K562 (cell line): Measurements from ENCODE around the gene ISYNA1. TPM values are rescaled to one million over a fixed set of nuclear protein-coding genes. Genes with fewer than 3 reads are reported as not detected.
A peak's percentile ranks its signal among the peaks of the same experiment; 100 is the strongest.

Experiments
- BCOR ChIP-seq: fragments of 450-650 bp; IDR thresholded peaks from 2 replicates; pipeline ENCODE4 v1.6.1; 2016
- ELF1 ChIP-seq: fragments of 200-800 bp; sonication (Bioruptor generic); IDR thresholded peaks from 2 replicates; pipeline ENCODE4 v1.6.1; 2016; ENCODE audit warnings: missing genetic modification characterization, missing compliant biosample characterization
- GABPB2 ChIP-seq: fragments of 250-450 bp; sonication (Bioruptor Pico); conservative IDR thresholded peaks from 2 replicates; pipeline ENCODE4 v1.5.1; 2021; ENCODE audit warnings: mild to moderate bottlenecking
- HDAC8 ChIP-seq: fragments of 450-650 bp; IDR thresholded peaks from 2 replicates; pipeline ENCODE4 v1.6.1; 2016; ENCODE audit warnings: mild to moderate bottlenecking, missing genetic modification characterization, moderate library complexity, missing compliant biosample characterization
- NCOR1 ChIP-seq: fragments of 450-650 bp; IDR thresholded peaks from 2 replicates; pipeline ENCODE4 v1.6.1; 2016; ENCODE audit warnings: mild to moderate bottlenecking, moderate library complexity
- NFXL1 ChIP-seq: fragments of 450-650 bp; formaldehyde crosslinking; IDR thresholded peaks from 2 replicates; pipeline ENCODE4 v1.4.0; 2021; ENCODE audit warnings: mild to moderate bottlenecking
- POLR2A ChIP-seq: fragments of 450-650 bp; conservative IDR thresholded peaks from 2 replicates; pipeline ENCODE4 v1.6.1; 2016
- POLR2AphosphoS2 ChIP-seq: IDR thresholded peaks from 2 replicates; pipeline ENCODE4 v1.6.1; 2012; ENCODE audit warnings: low read length, improper control_type of control experiment
- POLR2G ChIP-seq: fragments of 200-400 bp; formaldehyde crosslinking; IDR thresholded peaks from 2 replicates; pipeline ENCODE4 v1.6.1; 2017; ENCODE audit warnings: low read depth, mild to moderate bottlenecking, antibody characterized with exemption, low read length, moderate library complexity
- PPARD ChIP-seq: fragments of 250-450 bp; sonication (Bioruptor Pico); IDR thresholded peaks from 2 replicates; pipeline ENCODE4 v1.8.0; 2022; ENCODE audit warnings: inconsistent platforms, mild to moderate bottlenecking, moderate library complexity
- PTBP1 ChIP-seq: fragments of 200-400 bp; formaldehyde crosslinking; IDR thresholded peaks from 2 replicates; pipeline ENCODE4 v1.6.1; 2017; ENCODE audit warnings: low read depth, low read length
- RAD21 ChIP-seq, 2 experiments: fragments of 250-450 bp in 1 of 2; fragments of 450-650 bp in 1 of 2; sonication (Bioruptor Pico) in 1 of 2; formaldehyde crosslinking in 1 of 2; IDR thresholded peaks in 1 of 2; conservative IDR thresholded peaks in 1 of 2; 2 replicates each; pipeline versions ENCODE4 v1.4.0 to v1.8.0; 2020 to 2022; ENCODE audit warnings: mild to moderate bottlenecking in 2 of 2, moderate library complexity in 1 of 2
- SIX5 ChIP-seq, 2 experiments: IDR thresholded peaks; 2 replicates each; pipeline ENCODE4 v1.6.1; 2011; ENCODE audit warnings: low read length in 2 of 2, borderline replicate concordance in 1 of 2, low read depth in 1 of 2, mild to moderate bottlenecking in 1 of 2, moderate library complexity in 1 of 2; ENCODE audit not compliant: insufficient read depth in 1 of 2
- SMAD1 ChIP-seq: fragments of 150-350 bp; IDR thresholded peaks from 2 replicates; pipeline ENCODE4 v1.6.1; 2014; ENCODE audit warnings: low read length, low read depth; ENCODE audit not compliant: partially characterized antibody
- SMARCC2 ChIP-seq: fragments of 450-650 bp; IDR thresholded peaks from 2 replicates; pipeline ENCODE4 v1.6.1; 2017; ENCODE audit warnings: antibody characterized with exemption, moderate library complexity, mild to moderate bottlenecking, low read depth
- STAT5B ChIP-seq: fragments of 250-450 bp; sonication (Bioruptor Pico); IDR thresholded peaks from 2 replicates; pipeline ENCODE4 v1.8.0; 2021; ENCODE audit warnings: mild to moderate bottlenecking, inconsistent platforms
- TARDBP ChIP-seq: fragments of 450-650 bp; IDR thresholded peaks from 2 replicates; pipeline ENCODE4 v1.6.1; 2016
- TGIF2 ChIP-seq: sonication (generic); formaldehyde crosslinking; IDR thresholded peaks from 2 replicates; pipeline ENCODE4 v1.8.1; 2022; ENCODE audit warnings: mild to moderate bottlenecking, missing genetic modification reagents, moderate library complexity
- ZC3H11A ChIP-seq: IDR thresholded peaks from 2 replicates; pipeline ENCODE4 v1.6.1; 2012; ENCODE audit warnings: low read depth, low read length, improper control_type of control experiment
- ZEB2 ChIP-seq: fragments of 450-650 bp; IDR thresholded peaks from 2 replicates; pipeline ENCODE4 v1.6.1; 2016
- ZNF12 ChIP-seq: sonication (generic); formaldehyde crosslinking; IDR thresholded peaks from 2 replicates; pipeline ENCODE4 v1.4.0; 2020; ENCODE audit warnings: mild to moderate bottlenecking, missing genetic modification reagents
- ZNF121 ChIP-seq: sonication (generic); formaldehyde crosslinking; conservative IDR thresholded peaks from 2 replicates; pipeline ENCODE4 v1.8.0; 2022; ENCODE audit warnings: missing genetic modification reagents
- polyA plus RNA-seq, 8 experiments: library from polyadenylated mRNA; depleted of rRNA in 4 of 8; stranded (reverse) in 5 of 8; unstranded in 3 of 8; fragments of >200 nt; fragmentation: Nextera tagmentation in 2 of 8; fragmentation: Illumina TruSeq in 1 of 8; extraction: Ambion mirVana in 2 of 8; extraction: Trizol in 1 of 8; gene quantifications; 2 replicates each; pipeline versions ENCODE4 v1.2.1 to v1.2.3, GENCODE V29; 2011 to 2014; ENCODE audit warnings: inconsistent platforms in 1 of 8, missing spikeins in 1 of 8
- total RNA-seq, 7 experiments: library from RNA; depleted of rRNA in 6 of 7; stranded (reverse); fragments of >200 nt in 6 of 7; fragmentation: Illumina TruSeq in 2 of 7; extraction: Trizol in 2 of 7; gene quantifications; 2 replicates each; pipeline versions ENCODE4 v1.2.1 to v1.2.3, GENCODE V29; 2011 to 2021; ENCODE audit warnings: low replicate concordance in 1 of 7
- TF ChIP-seq, protein P1 (sequence below): fragments of 450-650 bp; IDR thresholded peaks from one replicate; pipeline ENCODE4 v1.6.1; 2018; ENCODE audit warnings: mild to moderate bottlenecking, moderate library complexity; ENCODE audit not compliant: partially characterized antibody
- TF ChIP-seq, protein P2 (sequence below): sonication (generic); formaldehyde crosslinking; IDR thresholded peaks from 2 replicates; pipeline ENCODE4 v1.8.0; 2022; ENCODE audit warnings: mild to moderate bottlenecking, missing genetic modification reagents
- TF ChIP-seq, protein P3 (sequence below): fragments of 450-650 bp; IDR thresholded peaks from 2 replicates; pipeline ENCODE4 v1.6.1; 2018; ENCODE audit warnings: mild to moderate bottlenecking, low read depth; ENCODE audit not compliant: partially characterized antibody
- TF ChIP-seq, protein P4 (sequence below), 2 experiments: fragments of 250-450 bp in 1 of 2; fragments of 450-650 bp in 1 of 2; sonication (Bioruptor Pico) in 1 of 2; IDR thresholded peaks; 2 replicates each; pipeline versions ENCODE4 v1.6.1 to v1.8.0; 2016 to 2021; ENCODE audit warnings: mild to moderate bottlenecking in 2 of 2, moderate library complexity in 2 of 2, missing compliant biosample characterization in 1 of 2, missing genetic modification characterization in 1 of 2

ISYNA1 gene
- total and polyA plus RNA-seq, 9 of the 15 experiments (the other 6 are each of a cell fraction or from before 2014, with no cell fraction given) = 21.8 to 460 (median 93.2) TPM

DNA sequence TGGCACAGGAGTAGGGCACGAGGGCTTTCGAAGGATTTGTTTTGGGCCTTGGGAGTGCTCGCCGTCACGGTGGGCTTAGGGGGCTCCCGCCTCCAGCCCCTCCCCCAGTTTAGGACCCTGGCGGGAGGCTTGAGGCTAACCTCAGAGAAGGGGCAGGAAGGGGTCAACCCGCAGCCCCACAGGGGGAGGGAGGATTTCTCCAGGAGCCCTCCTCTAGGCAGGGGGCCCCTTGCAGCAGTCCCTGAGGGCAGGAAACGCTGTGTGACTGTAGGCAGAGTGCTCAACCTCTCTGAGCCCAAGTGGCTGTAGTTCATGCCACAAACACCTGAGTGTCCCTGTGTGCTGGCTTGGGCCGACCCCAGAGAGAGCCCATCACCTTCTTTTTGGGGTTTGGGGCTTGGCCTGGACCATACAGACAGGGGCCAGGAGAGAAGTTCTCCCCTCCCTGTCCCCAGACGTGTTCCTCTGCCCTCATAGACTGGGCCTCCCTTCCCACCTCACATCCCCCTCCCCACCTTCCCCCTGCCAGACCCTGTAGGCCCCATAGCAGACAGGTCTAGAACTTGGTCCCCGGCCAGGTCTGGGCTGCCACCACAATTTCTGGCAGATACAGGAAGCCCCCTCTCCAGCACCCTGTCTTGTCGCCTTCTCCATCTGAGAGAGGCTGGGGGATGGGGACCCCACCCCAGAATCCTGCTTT, 8.1 kb downstream of the ISYNA1 start (continued):
- TF ChIP-seq RAD21 (CRISPR knock-in tag; conservative IDR thresholded peaks at IDR 0.05 in 1 of 2, IDR thresholded peaks at IDR 0.05 in 1 of 2) = no peak
- no peak for TF ChIP-seq STAT5B (CRISPR knock-in tag)
- TF ChIP-seq ZEB2 = no peak
- TF ChIP-seq ZC3H11A = no peak
- TF ChIP-seq PTBP1 = peak; percentile 86; the same call in 1 of the 2 replicates
- TF ChIP-seq, protein P1, sequence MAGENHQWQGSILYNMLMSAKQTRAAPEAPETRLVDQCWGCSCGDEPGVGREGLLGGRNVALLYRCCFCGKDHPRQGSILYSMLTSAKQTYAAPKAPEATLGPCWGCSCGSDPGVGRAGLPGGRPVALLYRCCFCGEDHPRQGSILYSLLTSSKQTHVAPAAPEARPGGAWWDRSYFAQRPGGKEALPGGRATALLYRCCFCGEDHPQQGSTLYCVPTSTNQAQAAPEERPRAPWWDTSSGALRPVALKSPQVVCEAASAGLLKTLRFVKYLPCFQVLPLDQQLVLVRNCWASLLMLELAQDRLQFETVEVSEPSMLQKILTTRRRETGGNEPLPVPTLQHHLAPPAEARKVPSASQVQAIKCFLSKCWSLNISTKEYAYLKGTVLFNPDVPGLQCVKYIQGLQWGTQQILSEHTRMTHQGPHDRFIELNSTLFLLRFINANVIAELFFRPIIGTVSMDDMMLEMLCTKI = no peak
- no peak for TF ChIP-seq ZNF12 (CRISPR knock-in tag)
- TF ChIP-seq, protein P2, sequence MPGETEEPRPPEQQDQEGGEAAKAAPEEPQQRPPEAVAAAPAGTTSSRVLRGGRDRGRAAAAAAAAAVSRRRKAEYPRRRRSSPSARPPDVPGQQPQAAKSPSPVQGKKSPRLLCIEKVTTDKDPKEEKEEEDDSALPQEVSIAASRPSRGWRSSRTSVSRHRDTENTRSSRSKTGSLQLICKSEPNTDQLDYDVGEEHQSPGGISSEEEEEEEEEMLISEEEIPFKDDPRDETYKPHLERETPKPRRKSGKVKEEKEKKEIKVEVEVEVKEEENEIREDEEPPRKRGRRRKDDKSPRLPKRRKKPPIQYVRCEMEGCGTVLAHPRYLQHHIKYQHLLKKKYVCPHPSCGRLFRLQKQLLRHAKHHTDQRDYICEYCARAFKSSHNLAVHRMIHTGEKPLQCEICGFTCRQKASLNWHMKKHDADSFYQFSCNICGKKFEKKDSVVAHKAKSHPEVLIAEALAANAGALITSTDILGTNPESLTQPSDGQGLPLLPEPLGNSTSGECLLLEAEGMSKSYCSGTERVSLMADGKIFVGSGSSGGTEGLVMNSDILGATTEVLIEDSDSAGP (CRISPR knock-in tag) = no peak
- no peak for TF ChIP-seq GABPB2 (CRISPR knock-in tag)
- 0 out of 2 replicates have a peak, but pooled peaks have one; percentile 4 for TF ChIP-seq POLR2AphosphoS2
- no peak for TF ChIP-seq TARDBP
- TF ChIP-seq SIX5 (IDR thresholded peaks at IDR 0.05; ENCODE audit: borderline replicate concordance in 1 of 2, insufficient read depth in 1 of 2, low read depth in 1 of 2, low read length in 2 of 2) = no peak
- TF ChIP-seq NFXL1 = no peak
- TF ChIP-seq, protein P3, sequence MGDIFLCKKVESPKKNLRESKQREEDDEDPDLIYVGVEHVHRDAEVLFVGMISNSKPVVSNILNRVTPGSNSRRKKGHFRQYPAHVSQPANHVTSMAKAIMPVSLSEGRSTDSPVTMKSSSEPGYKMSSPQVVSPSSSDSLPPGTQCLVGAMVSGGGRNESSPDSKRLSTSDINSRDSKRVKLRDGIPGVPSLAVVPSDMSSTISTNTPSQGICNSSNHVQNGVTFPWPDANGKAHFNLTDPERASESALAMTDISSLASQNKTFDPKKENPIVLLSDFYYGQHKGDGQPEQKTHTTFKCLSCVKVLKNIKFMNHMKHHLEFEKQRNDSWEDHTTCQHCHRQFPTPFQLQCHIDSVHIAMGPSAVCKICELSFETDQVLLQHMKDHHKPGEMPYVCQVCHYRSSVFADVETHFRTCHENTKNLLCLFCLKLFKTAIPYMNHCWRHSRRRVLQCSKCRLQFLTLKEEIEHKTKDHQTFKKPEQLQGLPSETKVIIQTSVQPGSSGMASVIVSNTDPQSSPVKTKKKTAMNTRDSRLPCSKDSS = no peak
- no peak for TF ChIP-seq PPARD (CRISPR knock-in tag)
- no peak for TF ChIP-seq TGIF2
- TF ChIP-seq SMARCC2 = no peak
- TF ChIP-seq, protein P4, sequence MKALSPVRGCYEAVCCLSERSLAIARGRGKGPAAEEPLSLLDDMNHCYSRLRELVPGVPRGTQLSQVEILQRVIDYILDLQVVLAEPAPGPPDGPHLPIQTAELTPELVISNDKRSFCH (CRISPR knock-in tag; IDR thresholded peaks at IDR 0.05) = no peak
- TF ChIP-seq, protein P4 (tag; IDR thresholded peaks at IDR 0.05) = no peak
- TF ChIP-seq ELF1 (tag) = no peak
- peak; percentile 74 for TF ChIP-seq BCOR
- no peak for TF ChIP-seq NCOR1
- TF ChIP-seq POLR2A = 0 out of 2 replicates have a peak, but pooled peaks have one; percentile 17
- TF ChIP-seq HDAC8 = no peak
- no peak for TF ChIP-seq ZNF121 (CRISPR knock-in tag)
- TF ChIP-seq POLR2G = peak; percentile 17; the same call in 1 of the 2 replicates
- TF ChIP-seq SMAD1 = no peak
